Neural cell (in vitro differentiated cells): ENCODE measurements around the gene CENPX.

Experiments
- EP300 ChIP-seq: fragments of 450-650 bp; conservative IDR thresholded peaks from 2 replicates; pipeline ENCODE4 v1.6.1; 2014; ENCODE audit warnings: antibody characterized with exemption, mild to moderate bottlenecking, moderate library complexity; ENCODE audit not compliant: poor library complexity, severe bottlenecking
- EZH2 ChIP-seq: fragments of 200-600, 300-800 bp; shearing (Covaris generic), sonication (generic); IDR thresholded peaks from 2 replicates; pipeline ENCODE4 v1.6.1; 2014; ENCODE audit warnings: antibody characterized with exemption, low read length, borderline replicate concordance, mild to moderate bottlenecking; ENCODE audit not compliant: insufficient read depth, poor library complexity, severe bottlenecking
- MXI1 ChIP-seq: fragments of 450-650 bp; conservative IDR thresholded peaks from 2 replicates; pipeline ENCODE4 v1.6.1; 2014; ENCODE audit warnings: antibody characterized with exemption, mild to moderate bottlenecking; ENCODE audit not compliant: poor library complexity, severe bottlenecking
- POLR2AphosphoS5 ChIP-seq: IDR thresholded peaks from 2 replicates; pipeline ENCODE4 v1.6.1; 2012
- RAD21 ChIP-seq: fragments of 450-650 bp; conservative IDR thresholded peaks from 2 replicates; pipeline ENCODE4 v1.6.1; 2014; ENCODE audit warnings: antibody characterized with exemption, mild to moderate bottlenecking, moderate library complexity
- SMC3 ChIP-seq: fragments of 450-650 bp; conservative IDR thresholded peaks from 2 replicates; pipeline ENCODE4 v1.6.1; 2014; ENCODE audit warnings: antibody characterized with exemption, mild to moderate bottlenecking, moderate library complexity; ENCODE audit not compliant: poor library complexity
- TAF1 ChIP-seq: IDR thresholded peaks from 2 replicates; pipeline ENCODE4 v1.6.1; 2012; ENCODE audit warnings: low read depth
- TF ChIP-seq, protein P1 (sequence below): fragments of 450-650 bp; IDR thresholded peaks from 2 replicates; pipeline ENCODE4 v1.5.1; 2014; ENCODE audit warnings: antibody characterized with exemption, mild to moderate bottlenecking, moderate library complexity; ENCODE audit not compliant: poor library complexity, severe bottlenecking
- TF ChIP-seq, protein P2 (sequence below): IDR thresholded peaks from 2 replicates; pipeline ENCODE4 v1.6.1; 2012; ENCODE audit warnings: borderline replicate concordance

DNA sequence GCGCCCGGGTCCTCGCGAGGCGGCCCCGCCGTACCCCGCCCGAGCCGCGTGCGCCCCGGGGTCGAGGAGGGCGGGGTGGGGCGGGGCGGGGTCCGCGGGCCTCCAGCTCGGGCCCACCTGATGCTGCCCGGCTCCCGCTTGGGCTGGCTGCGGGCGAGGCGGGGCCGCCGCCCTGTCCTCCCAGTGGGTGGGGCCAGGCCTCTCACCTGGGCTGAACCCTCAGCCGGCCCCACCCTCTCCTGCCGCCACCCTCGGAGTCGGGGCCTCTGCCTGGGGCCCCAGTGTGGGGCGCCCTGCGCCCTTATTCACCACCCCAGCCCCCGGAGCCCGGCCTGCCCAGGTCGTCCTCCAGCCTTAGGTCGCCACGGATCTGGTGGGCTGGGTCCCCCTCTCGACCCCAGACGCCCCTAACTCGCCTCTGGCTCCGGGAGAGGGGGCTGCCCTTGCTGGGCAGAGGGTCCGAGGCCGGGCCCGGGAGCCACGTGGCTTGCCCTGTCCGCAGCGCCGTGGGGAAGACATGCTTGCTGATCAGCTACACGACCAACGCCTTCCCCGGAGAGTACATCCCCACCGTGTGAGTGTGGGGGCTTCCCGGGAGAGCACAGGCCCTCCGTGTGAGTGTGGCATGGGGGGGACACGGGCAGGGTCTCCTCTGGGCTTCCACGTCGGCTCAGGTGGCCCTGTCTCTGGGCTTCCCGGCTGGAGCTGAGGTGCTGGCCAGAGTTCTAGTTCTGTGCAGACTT is 9.4 kb upstream of the CENPX start:
- TF ChIP-seq, protein P1, sequence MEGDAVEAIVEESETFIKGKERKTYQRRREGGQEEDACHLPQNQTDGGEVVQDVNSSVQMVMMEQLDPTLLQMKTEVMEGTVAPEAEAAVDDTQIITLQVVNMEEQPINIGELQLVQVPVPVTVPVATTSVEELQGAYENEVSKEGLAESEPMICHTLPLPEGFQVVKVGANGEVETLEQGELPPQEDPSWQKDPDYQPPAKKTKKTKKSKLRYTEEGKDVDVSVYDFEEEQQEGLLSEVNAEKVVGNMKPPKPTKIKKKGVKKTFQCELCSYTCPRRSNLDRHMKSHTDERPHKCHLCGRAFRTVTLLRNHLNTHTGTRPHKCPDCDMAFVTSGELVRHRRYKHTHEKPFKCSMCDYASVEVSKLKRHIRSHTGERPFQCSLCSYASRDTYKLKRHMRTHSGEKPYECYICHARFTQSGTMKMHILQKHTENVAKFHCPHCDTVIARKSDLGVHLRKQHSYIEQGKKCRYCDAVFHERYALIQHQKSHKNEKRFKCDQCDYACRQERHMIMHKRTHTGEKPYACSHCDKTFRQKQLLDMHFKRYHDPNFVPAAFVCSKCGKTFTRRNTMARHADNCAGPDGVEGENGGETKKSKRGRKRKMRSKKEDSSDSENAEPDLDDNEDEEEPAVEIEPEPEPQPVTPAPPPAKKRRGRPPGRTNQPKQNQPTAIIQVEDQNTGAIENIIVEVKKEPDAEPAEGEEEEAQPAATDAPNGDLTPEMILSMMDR: no peak
- TF ChIP-seq POLR2AphosphoS5 (no peak), SMC3 (no peak), EZH2 (no peak), EP300 (no peak), RAD21 (no peak), MXI1 (peak; percentile 72), TAF1 (no peak)
- TF ChIP-seq, protein P2, sequence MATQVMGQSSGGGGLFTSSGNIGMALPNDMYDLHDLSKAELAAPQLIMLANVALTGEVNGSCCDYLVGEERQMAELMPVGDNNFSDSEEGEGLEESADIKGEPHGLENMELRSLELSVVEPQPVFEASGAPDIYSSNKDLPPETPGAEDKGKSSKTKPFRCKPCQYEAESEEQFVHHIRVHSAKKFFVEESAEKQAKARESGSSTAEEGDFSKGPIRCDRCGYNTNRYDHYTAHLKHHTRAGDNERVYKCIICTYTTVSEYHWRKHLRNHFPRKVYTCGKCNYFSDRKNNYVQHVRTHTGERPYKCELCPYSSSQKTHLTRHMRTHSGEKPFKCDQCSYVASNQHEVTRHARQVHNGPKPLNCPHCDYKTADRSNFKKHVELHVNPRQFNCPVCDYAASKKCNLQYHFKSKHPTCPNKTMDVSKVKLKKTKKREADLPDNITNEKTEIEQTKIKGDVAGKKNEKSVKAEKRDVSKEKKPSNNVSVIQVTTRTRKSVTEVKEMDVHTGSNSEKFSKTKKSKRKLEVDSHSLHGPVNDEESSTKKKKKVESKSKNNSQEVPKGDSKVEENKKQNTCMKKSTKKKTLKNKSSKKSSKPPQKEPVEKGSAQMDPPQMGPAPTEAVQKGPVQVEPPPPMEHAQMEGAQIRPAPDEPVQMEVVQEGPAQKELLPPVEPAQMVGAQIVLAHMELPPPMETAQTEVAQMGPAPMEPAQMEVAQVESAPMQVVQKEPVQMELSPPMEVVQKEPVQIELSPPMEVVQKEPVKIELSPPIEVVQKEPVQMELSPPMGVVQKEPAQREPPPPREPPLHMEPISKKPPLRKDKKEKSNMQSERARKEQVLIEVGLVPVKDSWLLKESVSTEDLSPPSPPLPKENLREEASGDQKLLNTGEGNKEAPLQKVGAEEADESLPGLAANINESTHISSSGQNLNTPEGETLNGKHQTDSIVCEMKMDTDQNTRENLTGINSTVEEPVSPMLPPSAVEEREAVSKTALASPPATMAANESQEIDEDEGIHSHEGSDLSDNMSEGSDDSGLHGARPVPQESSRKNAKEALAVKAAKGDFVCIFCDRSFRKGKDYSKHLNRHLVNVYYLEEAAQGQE: no peak
